Measurements from ENCODE around the gene FUT7. TPM values are rescaled to one million over a fixed set of nuclear protein-coding genes. Genes with fewer than 3 reads are reported as not detected.

Gene FUT7
- total and polyA plus RNA-seq, 9 of the 15 experiments (the other 6 are each of a cell fraction or from before 2014, with no cell fraction given) = not detected

GRCh38 chr9:136991993-136992818, 39.7 kb downstream of the FUT7 start, which contains the start of gene PAXX (continued):
- TF ChIP-seq GMEB1 (CRISPR knock-in tag; IDR thresholded peaks at IDR 0.05) = peak; percentile 50
- TF ChIP-seq CCAR2 (IDR thresholded peaks at IDR 0.05; ENCODE audit: low read depth, low read length) = no peak
- TF ChIP-seq PHB2 (IDR thresholded peaks at IDR 0.05; ENCODE audit: low read depth) = no peak
- no peak for TF ChIP-seq BRCA1 (IDR thresholded peaks at IDR 0.05)
- no peak for TF ChIP-seq BRCA1 (CRISPR knock-in tag; IDR thresholded peaks at IDR 0.05)
- no peak for TF ChIP-seq PURB (CRISPR knock-in tag; IDR thresholded peaks at IDR 0.05; ENCODE audit: low read depth)
- TF ChIP-seq, protein P1, sequence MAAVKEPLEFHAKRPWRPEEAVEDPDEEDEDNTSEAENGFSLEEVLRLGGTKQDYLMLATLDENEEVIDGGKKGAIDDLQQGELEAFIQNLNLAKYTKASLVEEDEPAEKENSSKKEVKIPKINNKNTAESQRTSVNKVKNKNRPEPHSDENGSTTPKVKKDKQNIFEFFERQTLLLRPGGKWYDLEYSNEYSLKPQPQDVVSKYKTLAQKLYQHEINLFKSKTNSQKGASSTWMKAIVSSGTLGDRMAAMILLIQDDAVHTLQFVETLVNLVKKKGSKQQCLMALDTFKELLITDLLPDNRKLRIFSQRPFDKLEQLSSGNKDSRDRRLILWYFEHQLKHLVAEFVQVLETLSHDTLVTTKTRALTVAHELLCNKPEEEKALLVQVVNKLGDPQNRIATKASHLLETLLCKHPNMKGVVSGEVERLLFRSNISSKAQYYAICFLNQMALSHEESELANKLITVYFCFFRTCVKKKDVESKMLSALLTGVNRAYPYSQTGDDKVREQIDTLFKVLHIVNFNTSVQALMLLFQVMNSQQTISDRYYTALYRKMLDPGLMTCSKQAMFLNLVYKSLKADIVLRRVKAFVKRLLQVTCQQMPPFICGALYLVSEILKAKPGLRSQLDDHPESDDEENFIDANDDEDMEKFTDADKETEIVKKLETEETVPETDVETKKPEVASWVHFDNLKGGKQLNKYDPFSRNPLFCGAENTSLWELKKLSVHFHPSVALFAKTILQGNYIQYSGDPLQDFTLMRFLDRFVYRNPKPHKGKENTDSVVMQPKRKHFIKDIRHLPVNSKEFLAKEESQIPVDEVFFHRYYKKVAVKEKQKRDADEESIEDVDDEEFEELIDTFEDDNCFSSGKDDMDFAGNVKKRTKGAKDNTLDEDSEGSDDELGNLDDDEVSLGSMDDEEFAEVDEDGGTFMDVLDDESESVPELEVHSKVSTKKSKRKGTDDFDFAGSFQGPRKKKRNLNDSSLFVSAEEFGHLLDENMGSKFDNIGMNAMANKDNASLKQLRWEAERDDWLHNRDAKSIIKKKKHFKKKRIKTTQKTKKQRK (IDR thresholded peaks at IDR 0.05; ENCODE audit: borderline replicate concordance, low read depth, low read length) = no peak
- TF ChIP-seq GABPB2 (CRISPR knock-in tag; conservative IDR thresholded peaks at IDR 0.05) = no peak
- no peak for TF ChIP-seq ADNP (tag; IDR thresholded peaks at IDR 0.05)
- TF ChIP-seq RBFOX2 (IDR thresholded peaks at IDR 0.05; ENCODE audit: low read depth, low read length) = peak; percentile 82
- peak; percentile 41; the same call in 1 of the 2 replicates for TF ChIP-seq GABPA (tag; conservative IDR thresholded peaks at IDR 0.05; ENCODE audit: low read depth)
- TF ChIP-seq TCF3 (CRISPR knock-in tag; IDR thresholded peaks at IDR 0.05) = no peak
- no peak for TF ChIP-seq MCM5 (IDR thresholded peaks at IDR 0.05; ENCODE audit: low read depth)
- TF ChIP-seq MTA2 (IDR thresholded peaks at IDR 0.05; ENCODE audit: low read depth) = no peak
- TF ChIP-seq ZC3H11A (IDR thresholded peaks at IDR 0.05; ENCODE audit: low read depth, low read length) = no peak
- TF ChIP-seq ZKSCAN1 (IDR thresholded peaks at IDR 0.05; ENCODE audit: low read depth, low read length) = no peak
- no peak for TF ChIP-seq MED1 (CRISPR knock-in tag; IDR thresholded peaks at IDR 0.05; ENCODE audit: borderline replicate concordance)
- TF ChIP-seq BHLHE40 (IDR thresholded peaks at IDR 0.05; ENCODE audit: low read length) = no peak
- TF ChIP-seq ZKSCAN8 (CRISPR knock-in tag; IDR thresholded peaks at IDR 0.05) = no peak
- TF ChIP-seq GTF2A2 (tag; IDR thresholded peaks at IDR 0.05) = no peak
- TF ChIP-seq ATF6 (CRISPR knock-in tag; IDR thresholded peaks at IDR 0.05) = no peak
- TF ChIP-seq HDAC2 (IDR thresholded peaks at IDR 0.05) = peak; percentile 42
- TF ChIP-seq ILK (tag; IDR thresholded peaks at IDR 0.05; ENCODE audit: borderline replicate concordance, low read depth) = no peak
- TF ChIP-seq NCOA4 (IDR thresholded peaks at IDR 0.05; ENCODE audit: partially characterized antibody) = no peak
